NCI-H128 (cell line): Measurements from ENCODE around the gene KANK2.
"Not testable (repeated sequence)": the region's sequence is repeated elsewhere in the genome, so short reads cannot be mapped to it uniquely, and the experiment has no call there.

Experiments used
- DNase-seq: peaks from one replicate; lab custom pipeline; 2025; ENCODE audit not compliant: unreplicated experiment; lab: John Stamatoyannopoulos, UW

The KANK2 gene

GRCh38 chr19:11175920-11176319, 21.4 kb downstream of the KANK2 start:
- no peak for DNase-seq

GRCh38 chr19:11174336-11174735, 23.0 kb downstream of the KANK2 start:
- no peak for DNase-seq

GRCh38 chr19:11173516-11174155, 23.7 kb downstream of the KANK2 start:
- DNase-seq = no peak

- no peak for DNase-seq
Measured at GRCh38 chr19:11172576-11172975, 24.8 kb downstream of the KANK2 start.

- no peak for DNase-seq
Measured at GRCh38 chr19:11171144-11171543, 26.2 kb downstream of the KANK2 start.

GRCh38 chr19:11169896-11170678, 27.3 kb downstream of the KANK2 start:
- no peak for DNase-seq

GRCh38 chr19:11168568-11168967, 28.8 kb downstream of the KANK2 start:
- no peak for DNase-seq

- DNase-seq = no peak
Measured at GRCh38 chr19:11166281-11167142, 30.8 kb downstream of the KANK2 start.

- DNase-seq = no peak
Measured at GRCh38 chr19:11165486-11166030, 31.8 kb downstream of the KANK2 start.

- no peak for DNase-seq
Measured at GRCh38 chr19:11164879-11165406, 32.4 kb downstream of the KANK2 start.

- no peak for DNase-seq
Measured at GRCh38 chr19:11164296-11164695, 33.0 kb downstream of the KANK2 start.

- not testable (repeated sequence) for DNase-seq
Measured at GRCh38 chr19:11160440-11160768, 36.9 kb downstream of the KANK2 start.

GRCh38 chr19:11159598-11160439, 37.5 kb downstream of the KANK2 start:
- no peak for DNase-seq

GRCh38 chr19:11155373-11156120, 41.8 kb downstream of the KANK2 start, which contains the start of gene SPC24:
TSS of gene SPC24 (minus strand) at chr19:11155782. CDS start at chr19:11155776, 6 bp downstream.
- DNase-seq = peak; percentile 98

GRCh38 chr19:11154683-11155047, 42.7 kb downstream of the KANK2 start:
- DNase-seq = no peak

- DNase-seq = no peak
Measured at GRCh38 chr19:11152318-11153062, 44.9 kb downstream of the KANK2 start.

GRCh38 chr19:11151181-11151580, 46.2 kb downstream of the KANK2 start:
- DNase-seq = no peak

GRCh38 chr19:11148001-11148400, 49.3 kb downstream of the KANK2 start:
- DNase-seq = no peak

- DNase-seq = no peak
Measured at GRCh38 chr19:11145536-11145924, 51.8 kb downstream of the KANK2 start.
